Osteoblast (primary cell): ENCODE measurements around the gene FAM234A. TPM values are rescaled to one million over a fixed set of nuclear protein-coding genes. Genes with fewer than 3 reads are reported as not detected.
A peak's percentile ranks its signal among the peaks of the same experiment; 100 is the strongest.

ENCODE experiments used
- DNase-seq: peaks from one replicate; pipeline ENCODE4 v3.0.0; 2011; ENCODE audit warnings: low spot score, mixed read lengths; ENCODE audit not compliant: insufficient read length; ENCODE audit errors: missing footprints
- H2AFZ ChIP-seq: 2 replicates; pipeline ENCODE4 v1.6.0; 2011; ENCODE audit warnings: mild to moderate bottlenecking, low read length
- H3K27ac ChIP-seq: 2 replicates; pipeline ENCODE4 v1.5.1; 2011; ENCODE audit warnings: mild to moderate bottlenecking, low read depth, low read length, moderate library complexity
- H3K27me3 ChIP-seq: 2 replicates; pipeline ENCODE4 v1.6.0; 2012; ENCODE audit warnings: mild to moderate bottlenecking, control low read depth, inconsistent platforms, low read length, moderate library complexity; ENCODE audit not compliant: insufficient read depth
- H3K36me3 ChIP-seq: 2 replicates; pipeline ENCODE4 v1.5.1; 2011; ENCODE audit warnings: mild to moderate bottlenecking, low read length, control low read depth, moderate library complexity; ENCODE audit not compliant: insufficient read depth
- H3K4me1 ChIP-seq: 2 replicates; pipeline ENCODE4 v1.5.1; 2011; ENCODE audit warnings: mild to moderate bottlenecking, low read length, control low read depth, moderate library complexity; ENCODE audit not compliant: insufficient read depth
- H3K4me2 ChIP-seq: 2 replicates; pipeline ENCODE4 v1.6.0; 2011; ENCODE audit warnings: mild to moderate bottlenecking, low read length; ENCODE audit not compliant: insufficient read depth
- H3K4me3 ChIP-seq: fragments of 200-600 bp; sonication (generic); 3 replicates; pipeline ENCODE4 v1.5.1; 2012; ENCODE audit warnings: mild to moderate bottlenecking, low read length, inconsistent platforms; ENCODE audit not compliant: insufficient read depth
- H3K79me2 ChIP-seq: 2 replicates; pipeline ENCODE4 v1.6.0; 2012; ENCODE audit warnings: mild to moderate bottlenecking, low read length, control low read depth, inconsistent platforms; ENCODE audit not compliant: insufficient read depth
- H3K9me3 ChIP-seq: 2 replicates; pipeline ENCODE4 v1.5.1; 2011; ENCODE audit warnings: low read depth, low read length, control low read depth
- H4K20me1 ChIP-seq: 2 replicates; pipeline ENCODE4 v1.6.0; 2012; ENCODE audit warnings: mild to moderate bottlenecking, low read length, control low read depth; ENCODE audit not compliant: insufficient read depth
- CTCF ChIP-seq: IDR thresholded peaks from 2 replicates; pipeline ENCODE4 v1.5.1; 2011; ENCODE audit warnings: mild to moderate bottlenecking, low read depth, low read length, moderate library complexity; ENCODE audit errors: extremely low read depth
- total RNA-seq: library from RNA; depleted of rRNA; stranded (reverse); fragments of >200 nt; gene quantifications from 2 replicates; pipeline ENCODE4 v1.2.3, GENCODE V29; 2012

Gene FAM234A
- total RNA-seq, 1 donor = 113 TPM

DNA sequence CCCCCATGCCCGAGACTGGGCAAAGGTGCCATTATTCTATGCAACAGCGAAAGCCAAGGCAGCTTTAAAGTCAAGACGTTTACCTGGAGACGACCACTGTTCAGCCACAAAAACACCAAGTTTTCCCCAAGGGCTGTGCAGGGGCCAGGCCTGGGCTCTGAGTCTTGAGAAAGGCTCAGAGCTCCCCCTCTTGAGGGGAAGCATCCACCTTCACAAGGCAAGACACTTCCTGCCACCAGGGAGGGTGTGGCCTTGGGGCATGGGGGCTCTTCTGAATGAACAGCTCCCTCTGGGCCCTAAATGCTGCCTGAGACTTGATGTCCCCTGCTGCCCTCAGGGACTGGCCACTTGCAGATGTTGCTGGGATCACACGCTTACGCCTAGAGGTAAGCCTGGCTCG is 74.9 kb downstream of the FAM234A start:
- peaks cover 18% of the 10 kb centered on the region for H3K79me2 ChIP-seq
- H3K27me3 ChIP-seq = no peaks in the 10 kb centered on the region
- H3K4me1 ChIP-seq = no peaks in the 10 kb centered on the region
- H3K4me2 ChIP-seq = no peak overlapping the region
- H4K20me1 ChIP-seq = peaks cover 13% of the 10 kb centered on the region
- TF ChIP-seq CTCF = no peak
- H3K27ac ChIP-seq = no peak overlapping the region
- H3K4me3 ChIP-seq = no peak overlapping the region
- H3K36me3 ChIP-seq = peaks cover 25% of the 10 kb centered on the region
- H2AFZ ChIP-seq = no peak overlapping the region
- H3K9me3 ChIP-seq = no peaks in the 10 kb centered on the region
- no peak for DNase-seq

- Histone ChIP-seq H2AFZ (no peak overlapping the region), H4K20me1 (peaks cover 27% of the 10 kb centered on the region), H3K27me3 (no peaks in the 10 kb centered on the region), H3K9me3 (no peaks in the 10 kb centered on the region), H3K79me2 (peaks cover 32% of the 10 kb centered on the region), H3K4me3 (no peak overlapping the region), H3K4me1 (no peaks in the 10 kb centered on the region), H3K27ac (no peak overlapping the region), H3K36me3 (peaks cover 20% of the 10 kb centered on the region), H3K4me2 (no peak overlapping the region)
- DNase-seq = peak; percentile 29
- no peak for TF ChIP-seq CTCF
Measured at GRCh38 chr16:311725-312124, 77.1 kb downstream of the FAM234A start.

DNA sequence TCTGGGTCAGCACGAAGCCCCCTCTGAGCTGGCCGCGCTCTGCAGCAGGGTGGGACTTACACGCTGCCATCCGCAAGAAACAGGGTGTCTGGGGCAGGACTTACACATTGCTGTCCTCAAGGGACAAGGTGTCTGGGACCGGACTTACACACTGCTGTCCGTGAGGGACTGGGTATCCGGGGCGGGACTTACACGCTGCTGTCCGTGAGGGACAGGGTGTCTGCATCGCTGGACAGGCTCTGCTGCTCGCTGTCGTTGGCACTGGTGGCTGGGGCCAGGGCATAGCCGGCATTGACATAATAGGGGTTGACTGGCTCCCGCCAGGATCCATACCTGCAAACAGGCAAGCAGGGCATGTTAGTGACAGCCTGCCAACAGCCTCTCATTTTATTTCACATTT is 79.7 kb downstream of the FAM234A start:
- H3K36me3 ChIP-seq = peaks cover 11% of the 10 kb centered on the region
- no peak overlapping the region for H3K27ac ChIP-seq
- H2AFZ ChIP-seq = no peak overlapping the region
- H3K9me3 ChIP-seq = no peaks in the 10 kb centered on the region
- peaks cover 54% of the 10 kb centered on the region for H3K79me2 ChIP-seq
- H3K27me3 ChIP-seq = no peaks in the 10 kb centered on the region
- H3K4me3 ChIP-seq = no peak overlapping the region
- H3K4me1 ChIP-seq = no peaks in the 10 kb centered on the region
- DNase-seq = peak; percentile 74
- peaks cover 46% of the 10 kb centered on the region for H4K20me1 ChIP-seq
- no peak for TF ChIP-seq CTCF
- no peak overlapping the region for H3K4me2 ChIP-seq

DNA sequence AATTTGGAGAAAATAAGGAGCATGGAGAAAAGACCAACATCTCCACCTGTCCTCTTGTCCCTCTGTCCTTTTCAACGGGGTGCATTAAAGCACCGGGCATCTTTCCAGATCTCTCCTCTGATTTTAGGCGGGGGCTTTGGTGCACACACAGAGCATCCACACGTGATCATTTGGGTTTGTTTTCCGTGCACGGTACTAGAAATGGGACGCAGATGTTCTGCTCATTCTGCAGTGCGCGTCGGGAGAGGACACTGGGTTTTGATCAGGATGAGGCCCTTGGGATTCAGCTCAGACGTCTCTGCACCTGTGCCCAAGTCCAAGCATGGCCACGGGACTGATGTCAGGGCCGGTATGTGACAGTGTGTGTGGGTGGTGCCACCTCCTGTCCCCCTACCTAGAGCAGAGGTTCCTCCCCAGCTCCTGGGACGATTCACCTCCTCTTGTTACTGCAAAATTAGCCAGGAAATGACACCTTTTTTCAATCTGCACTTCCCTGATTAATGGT is 80.2 kb downstream of the FAM234A start:
- H2AFZ ChIP-seq = no peak overlapping the region
- peaks cover 11% of the 10 kb centered on the region for H3K36me3 ChIP-seq
- H3K4me2 ChIP-seq = no peak overlapping the region
- H3K27me3 ChIP-seq = no peaks in the 10 kb centered on the region
- DNase-seq = peak; percentile 36
- H3K27ac ChIP-seq = no peak overlapping the region
- H3K79me2 ChIP-seq = peaks cover 55% of the 10 kb centered on the region
- no peak for TF ChIP-seq CTCF
- H3K4me1 ChIP-seq = no peaks in the 10 kb centered on the region
- H4K20me1 ChIP-seq = peaks cover 43% of the 10 kb centered on the region
- H3K9me3 ChIP-seq = no peaks in the 10 kb centered on the region
- H3K4me3 ChIP-seq = no peak overlapping the region

Other genes with a start within 250 kb of the FAM234A start
- 1.4 and 2.1 TPM in 2 replicates for gene POLR3K, start 181.2 kb upstream of the FAM234A start, total RNA-seq
- 9.4 and 14.5 TPM in 2 replicates for gene SNRNP25, start 181.0 kb upstream of the FAM234A start, total RNA-seq
- gene RHBDF1, start 162.2 kb upstream of the FAM234A start, total RNA-seq = 32.2 and 39.5 TPM in 2 replicates
- gene MPG, start 156.6 kb upstream of the FAM234A start, total RNA-seq = 180 and 189 TPM in 2 replicates
- 10.1 and 10.6 TPM in 2 replicates for gene NPRL3, start 96.1 kb upstream of the FAM234A start, total RNA-seq
- gene HBZ, start 82.2 kb upstream of the FAM234A start, total RNA-seq = not detected in 2 replicates
- not detected in 2 replicates for gene HBM, start 68.8 kb upstream of the FAM234A start, total RNA-seq
- not detected in 2 replicates for gene HBA2, start 61.9 kb upstream of the FAM234A start, total RNA-seq
- gene HBA1, start 58.1 kb upstream of the FAM234A start, total RNA-seq = not detected in 2 replicates
- not detected in 2 replicates for gene HBQ1, start 54.4 kb upstream of the FAM234A start, total RNA-seq
- 44.8 and 46.0 TPM in 2 replicates for gene LUC7L, start 5.4 kb upstream of the FAM234A start, total RNA-seq
- 0.36 and 0.59 TPM in 2 replicates for gene RGS11, start 41.1 kb downstream of the FAM234A start, total RNA-seq
- gene ARHGDIG, start 45.8 kb downstream of the FAM234A start, total RNA-seq = not detected in 2 replicates
- not detected in 2 replicates for gene PDIA2, start 48.3 kb downstream of the FAM234A start, total RNA-seq
- gene AXIN1, start 117.9 kb downstream of the FAM234A start, total RNA-seq = 21.5 and 21.7 TPM in 2 replicates
- gene MRPL28, start 135.7 kb downstream of the FAM234A start, total RNA-seq = 50.7 and 55.4 TPM in 2 replicates
- gene PGAP6, start 147.2 kb downstream of the FAM234A start, total RNA-seq = 40.1 and 54.3 TPM in 2 replicates
- 77.2 and 83.6 TPM in 2 replicates for gene NME4, start 162.4 kb downstream of the FAM234A start, total RNA-seq
- 18.1 and 24.5 TPM in 2 replicates for gene DECR2, start 167.1 kb downstream of the FAM234A start, total RNA-seq
- 22.7 and 25.3 TPM in 2 replicates for gene RAB11FIP3, start 190.8 kb downstream of the FAM234A start, total RNA-seq